ENCODE measurements around the gene ADCY2.

ADCY2 gene

DNA sequence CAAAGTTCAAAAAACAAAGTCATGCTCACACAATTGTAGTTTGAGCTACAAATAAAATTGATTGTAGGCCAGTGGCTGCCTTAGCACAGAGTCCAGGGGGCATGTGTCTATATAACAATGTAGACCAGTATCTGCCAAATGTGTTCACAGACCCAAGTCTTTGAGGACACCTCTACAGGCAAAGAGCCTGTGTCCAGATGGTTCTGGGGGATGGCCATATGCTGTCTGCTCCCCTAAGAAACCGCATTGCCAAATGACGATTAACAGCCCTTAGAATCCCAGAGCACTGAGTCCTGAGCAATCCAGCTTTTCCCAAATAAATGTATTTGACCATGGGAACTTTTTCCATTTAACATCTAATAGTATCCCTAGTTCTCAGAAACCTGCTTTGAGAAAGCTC lies 169.6 kb downstream of the ADCY2 start:
- H3K36me3 Mint-ChIP-seq = no peaks in the 10 kb centered on the region
- no peaks in the 10 kb centered on the region for H3K4me1 Mint-ChIP-seq
- peaks cover 7% of the 10 kb centered on the region for H3K9me3 Mint-ChIP-seq
- H3K27ac Mint-ChIP-seq = no peak overlapping the region
- H3K27me3 Mint-ChIP-seq = no peaks in the 10 kb centered on the region
- H3K4me3 Mint-ChIP-seq = no peak overlapping the region

DNA sequence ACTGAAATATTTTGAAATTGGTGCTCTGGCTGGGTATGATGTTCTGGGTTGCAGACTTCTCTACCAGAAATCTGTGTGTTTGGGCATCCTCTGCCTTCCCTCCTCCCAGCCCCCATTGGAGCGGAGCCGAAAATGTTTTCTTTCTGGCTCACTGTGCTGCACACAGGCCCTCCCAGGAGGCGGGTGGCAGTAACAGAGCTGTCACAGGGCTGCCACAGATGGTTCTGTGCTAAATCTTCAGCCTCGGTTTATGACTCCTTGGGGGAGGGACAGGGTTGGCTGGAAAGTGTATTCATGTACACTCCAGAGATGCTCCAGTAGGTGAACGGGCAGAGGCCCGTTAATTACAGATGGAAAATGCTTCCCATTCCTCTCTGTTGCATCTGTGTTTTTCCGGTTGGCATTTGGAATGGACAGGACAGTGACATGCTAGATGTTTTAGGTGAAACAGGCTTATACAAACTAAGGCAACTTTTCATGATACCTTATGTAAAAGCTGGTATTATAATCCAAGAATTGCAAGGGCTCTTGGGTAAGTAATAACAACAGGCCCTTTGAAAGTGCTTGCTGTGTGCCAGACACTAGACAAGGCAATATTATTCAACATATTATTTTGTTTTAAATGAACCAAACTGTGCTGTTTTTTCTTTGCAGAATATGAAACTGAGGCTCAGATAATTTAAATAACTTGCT lies 180.2 kb downstream of the ADCY2 start:
- Mint-ChIP-seq H3K4me3 (no peak overlapping the region), H3K36me3 (no peaks in the 10 kb centered on the region), H3K9me3 (no peaks in the 10 kb centered on the region), H3K4me1 (no peaks in the 10 kb centered on the region), H3K27ac (no peak overlapping the region), H3K27me3 (peaks cover 1% of the 10 kb centered on the region)

DNA sequence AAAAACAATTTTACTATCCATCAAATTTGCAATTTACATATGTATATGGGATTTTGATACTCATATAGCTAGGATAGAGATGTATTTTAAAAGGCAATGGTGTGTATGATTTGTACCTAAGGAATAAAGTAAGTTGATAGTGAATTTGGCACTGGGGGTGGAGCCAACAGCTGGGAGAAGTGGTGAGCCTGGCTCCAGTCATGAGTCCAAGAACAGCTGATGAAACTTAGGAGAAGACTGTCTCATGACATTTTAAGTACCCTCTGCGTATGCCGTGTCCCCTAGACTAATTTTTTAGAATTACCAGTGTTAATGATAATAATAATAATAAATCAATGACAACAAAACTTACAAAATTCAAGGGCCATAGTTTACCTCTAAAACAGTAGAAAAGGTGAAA lies 181.4 kb downstream of the ADCY2 start:
- H3K27ac Mint-ChIP-seq = no peak overlapping the region
- no peaks in the 10 kb centered on the region for H3K9me3 Mint-ChIP-seq
- no peaks in the 10 kb centered on the region for H3K36me3 Mint-ChIP-seq
- H3K27me3 Mint-ChIP-seq = peaks cover 1% of the 10 kb centered on the region
- H3K4me3 Mint-ChIP-seq = no peak overlapping the region
- no peaks in the 10 kb centered on the region for H3K4me1 Mint-ChIP-seq

DNA sequence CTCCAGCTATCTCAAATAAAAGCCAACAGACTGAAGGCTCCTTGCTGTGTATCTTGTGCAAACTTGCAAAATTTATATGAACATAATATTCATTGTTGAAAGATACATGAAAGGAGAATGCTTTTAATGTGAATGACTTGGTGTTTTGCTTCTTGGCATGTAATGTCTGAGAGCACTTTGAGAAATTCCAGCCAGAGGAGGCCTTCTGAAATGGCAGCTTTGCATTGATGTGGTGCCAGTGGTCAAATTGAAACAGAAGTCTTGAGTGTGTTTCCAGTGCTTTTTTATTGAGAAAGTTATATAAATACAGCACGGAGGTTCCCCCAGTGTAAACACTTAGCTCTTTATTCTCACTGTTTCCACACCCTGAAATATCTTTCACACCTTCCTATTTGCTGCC lies 182.1 kb downstream of the ADCY2 start:
- Mint-ChIP-seq H3K27ac (no peak overlapping the region), H3K4me3 (no peak overlapping the region), H3K9me3 (no peaks in the 10 kb centered on the region), H3K36me3 (no peaks in the 10 kb centered on the region), H3K4me1 (no peaks in the 10 kb centered on the region), H3K27me3 (peaks cover 1% of the 10 kb centered on the region)

GRCh38 chr5:7584749-7585148 lies 188.8 kb downstream of the ADCY2 start:
- Mint-ChIP-seq H3K9me3 (no peaks in the 10 kb centered on the region), H3K27me3 (peaks cover 1% of the 10 kb centered on the region), H3K27ac (no peak overlapping the region), H3K4me1 (no peaks in the 10 kb centered on the region), H3K4me3 (no peak overlapping the region), H3K36me3 (no peaks in the 10 kb centered on the region)

DNA sequence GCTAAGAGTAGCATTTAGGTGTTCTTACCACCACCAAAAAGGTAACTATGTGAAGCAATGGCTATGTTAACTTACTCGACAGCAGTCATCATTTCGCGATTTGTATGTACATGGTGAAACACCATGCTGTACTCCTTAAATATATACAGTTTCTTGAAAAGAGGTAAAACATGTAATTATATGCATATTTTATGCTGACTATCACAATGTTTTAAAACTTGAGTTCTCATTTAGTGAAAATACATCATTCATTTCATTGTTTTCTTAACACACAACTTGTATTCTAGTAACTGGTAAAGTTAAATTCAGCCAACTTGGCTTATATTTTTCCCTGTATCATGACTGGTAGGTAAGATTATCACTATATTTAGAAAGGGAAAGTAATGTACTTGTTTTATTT lies 189.9 kb downstream of the ADCY2 start:
- Mint-ChIP-seq H3K36me3 (no peaks in the 10 kb centered on the region), H3K4me1 (no peaks in the 10 kb centered on the region), H3K9me3 (no peaks in the 10 kb centered on the region), H3K4me3 (no peak overlapping the region), H3K27ac (no peak overlapping the region), H3K27me3 (no peaks in the 10 kb centered on the region)

- Mint-ChIP-seq H3K27me3 (no peaks in the 10 kb centered on the region), H3K4me1 (no peaks in the 10 kb centered on the region), H3K27ac (no peak overlapping the region), H3K4me3 (no peak overlapping the region), H3K9me3 (no peaks in the 10 kb centered on the region), H3K36me3 (no peaks in the 10 kb centered on the region)
These were observed 190.5 kb downstream of the ADCY2 start for GRCh38 chr5:7586480-7586879.

DNA sequence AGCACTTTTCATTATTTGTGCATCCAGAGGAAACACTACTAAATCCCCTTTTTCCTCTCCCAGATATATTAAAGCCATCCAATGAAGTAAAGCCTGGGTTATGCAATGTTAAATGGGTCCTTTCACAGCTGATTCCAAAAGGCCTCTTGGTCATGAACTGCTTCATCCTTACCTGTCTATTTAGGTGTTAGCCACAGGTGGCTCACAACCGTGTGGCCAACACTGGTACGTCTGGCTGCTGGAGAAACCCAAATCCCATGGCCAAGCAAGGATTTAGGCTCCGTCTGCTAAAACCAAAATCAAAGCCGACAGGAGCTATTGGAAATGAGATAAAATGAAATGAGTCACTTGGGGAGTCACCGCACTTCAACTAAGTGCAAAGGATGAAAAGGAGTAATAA lies 193.9 kb downstream of the ADCY2 start:
- H3K27me3 Mint-ChIP-seq = no peaks in the 10 kb centered on the region
- no peak overlapping the region for H3K27ac Mint-ChIP-seq
- no peaks in the 10 kb centered on the region for H3K9me3 Mint-ChIP-seq
- no peaks in the 10 kb centered on the region for H3K4me1 Mint-ChIP-seq
- H3K36me3 Mint-ChIP-seq = no peaks in the 10 kb centered on the region
- H3K4me3 Mint-ChIP-seq = no peak overlapping the region

GRCh38 chr5:7592910-7593309 lies 197.0 kb downstream of the ADCY2 start:
- Mint-ChIP-seq H3K27ac (no peak overlapping the region), H3K4me3 (no peak overlapping the region), H3K9me3 (no peaks in the 10 kb centered on the region), H3K27me3 (no peaks in the 10 kb centered on the region), H3K4me1 (no peaks in the 10 kb centered on the region), H3K36me3 (no peaks in the 10 kb centered on the region)

- no peak overlapping the region for H3K4me3 Mint-ChIP-seq
- no peaks in the 10 kb centered on the region for H3K4me1 Mint-ChIP-seq
- H3K27me3 Mint-ChIP-seq = no peaks in the 10 kb centered on the region
- no peaks in the 10 kb centered on the region for H3K9me3 Mint-ChIP-seq
- H3K36me3 Mint-ChIP-seq = no peaks in the 10 kb centered on the region
- no peak overlapping the region for H3K27ac Mint-ChIP-seq
These were observed 201.2 kb downstream of the ADCY2 start for GRCh38 chr5:7597059-7597642.

- H3K36me3 Mint-ChIP-seq = no peaks in the 10 kb centered on the region
- H3K27me3 Mint-ChIP-seq = no peaks in the 10 kb centered on the region
- peaks cover 6% of the 10 kb centered on the region for H3K9me3 Mint-ChIP-seq
- no peak overlapping the region for H3K27ac Mint-ChIP-seq
- H3K4me1 Mint-ChIP-seq = no peaks in the 10 kb centered on the region
- H3K4me3 Mint-ChIP-seq = no peak overlapping the region
These were observed 211.0 kb downstream of the ADCY2 start for GRCh38 chr5:7606840-7607465.

DNA sequence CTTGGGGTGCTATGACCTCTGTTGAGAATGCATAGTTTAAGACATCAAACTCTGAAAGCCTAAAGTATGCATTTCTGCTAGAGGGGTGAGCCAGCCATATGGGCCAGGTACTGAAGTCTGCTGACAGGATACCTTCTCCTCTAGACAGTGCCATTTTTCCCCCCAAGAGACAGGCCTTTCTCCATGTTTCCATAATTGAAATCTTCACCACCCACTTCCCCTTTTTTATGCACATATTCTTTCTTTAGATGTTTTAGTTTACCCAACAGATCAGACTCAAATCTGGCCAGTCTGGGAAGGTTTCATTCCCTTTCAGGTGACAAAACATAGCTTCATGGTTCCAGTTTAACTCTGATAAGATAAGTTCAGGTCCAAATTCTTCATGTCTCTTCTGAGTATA lies 212.8 kb downstream of the ADCY2 start:
- H3K9me3 Mint-ChIP-seq = peaks cover 6% of the 10 kb centered on the region
- no peaks in the 10 kb centered on the region for H3K27me3 Mint-ChIP-seq
- H3K36me3 Mint-ChIP-seq = no peaks in the 10 kb centered on the region
- no peaks in the 10 kb centered on the region for H3K4me1 Mint-ChIP-seq
- H3K27ac Mint-ChIP-seq = no peak overlapping the region
- H3K4me3 Mint-ChIP-seq = no peak overlapping the region

- no peak overlapping the region for H3K27ac Mint-ChIP-seq
- H3K27me3 Mint-ChIP-seq = no peaks in the 10 kb centered on the region
- peaks cover 6% of the 10 kb centered on the region for H3K9me3 Mint-ChIP-seq
- no peak overlapping the region for H3K4me3 Mint-ChIP-seq
- no peaks in the 10 kb centered on the region for H3K4me1 Mint-ChIP-seq
- no peaks in the 10 kb centered on the region for H3K36me3 Mint-ChIP-seq
These were observed 213.8 kb downstream of the ADCY2 start for GRCh38 chr5:7609726-7610125.

DNA sequence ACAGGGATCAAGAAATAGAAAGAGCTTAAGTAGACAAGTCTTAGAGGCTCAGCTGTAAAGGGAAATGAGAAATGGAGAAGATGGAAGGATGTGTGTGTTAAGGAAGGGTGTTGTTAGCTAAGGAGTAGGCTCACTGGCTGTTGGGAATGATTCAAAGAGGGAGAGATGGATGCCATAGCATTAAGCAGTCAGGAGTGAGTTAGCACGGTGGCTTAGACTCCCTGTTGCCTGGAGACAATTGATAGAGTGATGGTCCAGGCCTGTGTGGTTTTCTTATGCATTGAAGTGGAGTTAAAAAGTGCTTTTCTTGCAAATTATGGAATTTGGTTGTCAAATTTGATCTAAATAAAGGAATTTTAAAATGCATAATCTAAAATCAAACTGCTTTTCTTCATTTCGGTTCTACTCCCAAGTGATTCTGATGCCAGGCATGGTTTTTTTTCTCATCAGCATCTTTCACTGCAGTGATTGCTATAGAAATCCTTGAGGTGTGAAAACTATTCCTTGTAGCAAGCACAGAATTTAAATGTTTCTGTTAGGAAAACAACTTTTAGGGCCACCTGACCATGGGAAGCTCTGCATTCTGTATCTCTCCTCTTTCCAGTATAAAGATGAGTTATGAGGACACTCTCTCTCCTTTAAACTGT lies 214.7 kb downstream of the ADCY2 start:
- peaks cover 6% of the 10 kb centered on the region for H3K9me3 Mint-ChIP-seq
- no peaks in the 10 kb centered on the region for H3K4me1 Mint-ChIP-seq
- H3K4me3 Mint-ChIP-seq = no peak overlapping the region
- H3K36me3 Mint-ChIP-seq = no peaks in the 10 kb centered on the region
- H3K27ac Mint-ChIP-seq = no peak overlapping the region
- no peaks in the 10 kb centered on the region for H3K27me3 Mint-ChIP-seq

- H3K4me1 Mint-ChIP-seq = no peaks in the 10 kb centered on the region
- H3K27me3 Mint-ChIP-seq = no peaks in the 10 kb centered on the region
- H3K9me3 Mint-ChIP-seq = peaks cover 9% of the 10 kb centered on the region
- H3K4me3 Mint-ChIP-seq = no peak overlapping the region
- H3K36me3 Mint-ChIP-seq = no peaks in the 10 kb centered on the region
- H3K27ac Mint-ChIP-seq = no peak overlapping the region
These were observed 215.6 kb downstream of the ADCY2 start for GRCh38 chr5:7611518-7611917.

GRCh38 chr5:7615566-7616061 lies 219.7 kb downstream of the ADCY2 start:
- H3K36me3 Mint-ChIP-seq = no peaks in the 10 kb centered on the region
- no peak overlapping the region for H3K4me3 Mint-ChIP-seq
- peaks cover 3% of the 10 kb centered on the region for H3K9me3 Mint-ChIP-seq
- H3K4me1 Mint-ChIP-seq = no peaks in the 10 kb centered on the region
- H3K27ac Mint-ChIP-seq = no peak overlapping the region
- no peaks in the 10 kb centered on the region for H3K27me3 Mint-ChIP-seq
